Trophoblast cell (in vitro differentiated cells and primary cell): ENCODE measurements around the gene FTSJ3. TPM values are rescaled to one million over a fixed set of nuclear protein-coding genes. Genes with fewer than 3 reads are reported as not detected.
"Not testable (repeated sequence)": the region's sequence is repeated elsewhere in the genome, so short reads cannot be mapped to it uniquely, and the experiment has no call there.

Experiments
- DNase-seq, 2 donors: peaks; one replicate each; pipeline ENCODE4 v3.0.0-alpha.2; 2016
- H2AFZ ChIP-seq: 2 replicates; pipeline ENCODE4 v1.6.1; 2013; ENCODE audit warnings: low read length, moderate library complexity, mild to moderate bottlenecking; ENCODE audit not compliant: insufficient read depth, poor library complexity
- H2AK5ac ChIP-seq: 2 replicates; pipeline ENCODE4 v1.6.1; 2013; ENCODE audit warnings: mild to moderate bottlenecking, low read length
- H2BK120ac ChIP-seq: 2 replicates; pipeline ENCODE4 v1.6.1; 2013; ENCODE audit warnings: low read length, mild to moderate bottlenecking, moderate library complexity; ENCODE audit not compliant: insufficient read depth, poor library complexity
- H2BK12ac ChIP-seq: 2 replicates; pipeline ENCODE4 v1.6.1; 2013; ENCODE audit warnings: mild to moderate bottlenecking, low read length, moderate library complexity
- H2BK5ac ChIP-seq: 2 replicates; pipeline ENCODE4 v1.6.1; 2013; ENCODE audit warnings: low read length, low read depth, moderate library complexity, mild to moderate bottlenecking; ENCODE audit not compliant: poor library complexity
- H3K14ac ChIP-seq: 2 replicates; pipeline ENCODE4 v1.6.1; 2013; ENCODE audit warnings: mild to moderate bottlenecking, low read length
- H3K18ac ChIP-seq: 2 replicates; pipeline ENCODE4 v1.6.1; 2013; ENCODE audit warnings: mild to moderate bottlenecking, low read length
- H3K23ac ChIP-seq: 2 replicates; pipeline ENCODE4 v1.6.1; 2013; ENCODE audit warnings: low read length
- H3K27ac ChIP-seq: 2 replicates; pipeline ENCODE4 v1.5.1; 2013; ENCODE audit warnings: low read depth, mild to moderate bottlenecking, inconsistent platforms, low read length, moderate library complexity
- H3K27me3 ChIP-seq: 2 replicates; pipeline ENCODE4 v1.6.1; 2013; ENCODE audit warnings: inconsistent platforms, mild to moderate bottlenecking, low read length, moderate library complexity; ENCODE audit not compliant: insufficient read depth
- H3K36me3 ChIP-seq, 2 experiments: 1 replicate in 1 of 2; 2 replicates in 1 of 2; pipeline ENCODE4 v1.6.1; 2013; ENCODE audit warnings: low read length in 2 of 2, mild to moderate bottlenecking in 2 of 2, moderate library complexity in 1 of 2; ENCODE audit not compliant: insufficient read depth in 2 of 2, control insufficient read depth in 1 of 2
- H3K4ac ChIP-seq: 2 replicates; pipeline ENCODE4 v1.6.1; 2013; ENCODE audit warnings: low read depth, mild to moderate bottlenecking, low read length, moderate library complexity
- H3K4me1 ChIP-seq, 2 experiments: 1 replicate in 1 of 2; 2 replicates in 1 of 2; pipeline ENCODE4 v1.6.1; 2013; ENCODE audit warnings: low read length in 2 of 2, mild to moderate bottlenecking in 2 of 2, moderate library complexity in 1 of 2; ENCODE audit not compliant: insufficient read depth in 2 of 2, control insufficient read depth in 1 of 2
- H3K4me2 ChIP-seq: 2 replicates; pipeline ENCODE4 v1.6.1; 2013; ENCODE audit warnings: inconsistent platforms, mild to moderate bottlenecking, low read length, moderate library complexity
- H3K4me3 ChIP-seq: 2 replicates; pipeline ENCODE4 v1.5.1; 2013; ENCODE audit warnings: mild to moderate bottlenecking, low read depth, low read length, inconsistent platforms
- H3K79me1 ChIP-seq: one replicate; pipeline ENCODE4 v1.6.1; 2013; ENCODE audit warnings: low read length
- H3K79me2 ChIP-seq: 2 replicates; pipeline ENCODE4 v1.6.1; 2013; ENCODE audit warnings: low read length, mild to moderate bottlenecking; ENCODE audit not compliant: control insufficient read depth, insufficient read depth, poor library complexity
- H3K9ac ChIP-seq: 2 replicates; pipeline ENCODE4 v1.6.1; 2013; ENCODE audit warnings: mild to moderate bottlenecking, low read length
- H3K9me3 ChIP-seq: 2 replicates; pipeline ENCODE4 v1.6.1; 2013; ENCODE audit warnings: low read depth, mild to moderate bottlenecking, control low read depth, inconsistent platforms, low read length; ENCODE audit not compliant: insufficient read depth
- H4K12ac ChIP-seq: 2 replicates; pipeline ENCODE4 v1.6.1; 2013; ENCODE audit warnings: low read depth, mild to moderate bottlenecking, low read length, moderate library complexity
- H4K8ac ChIP-seq: 2 replicates; pipeline ENCODE4 v1.6.1; 2013; ENCODE audit warnings: low read depth, mild to moderate bottlenecking, low read length, moderate library complexity
- H4K91ac ChIP-seq: one replicate; pipeline ENCODE4 v1.6.1; 2013; ENCODE audit warnings: low read depth, mild to moderate bottlenecking, low read length, moderate library complexity
- WGBS: extraction: QIAGEN DNeasy Blood & Tissue Kit; methylation state at CpG from one replicate; pipeline ENCODE4 v1.1.7; 2013; ENCODE audit warnings: missing lambda C conversion rate; ENCODE audit not compliant: insufficient read length, insufficient coverage; ENCODE audit errors: extremely low coverage; 5-methylcytosine and 5-hydroxymethylcytosine counted together
- polyA plus RNA-seq: library from polyadenylated mRNA; stranded (reverse); fragments of 200-250 nt; gene quantifications from 2 replicates; pipeline ENCODE4 v1.2.3, GENCODE V29; 2013

FTSJ3 gene
- 31.9 and 33.0 TPM in 2 replicates for polyA plus RNA-seq

- no peaks in the 10 kb centered on the region for H3K27me3 ChIP-seq
- peak within 1 kb of the TSS; percentile 60 for H2BK120ac ChIP-seq
- peak within 1 kb of the TSS; percentile 88 for H3K27ac ChIP-seq
- H2AFZ ChIP-seq = peak within 1 kb of the TSS; percentile 76
- no CpG with 5 or more reads among the region's 58 CpGs for WGBS
- H2BK5ac ChIP-seq = peak within 1 kb of the TSS; percentile 82
- H3K14ac ChIP-seq = peak within 1 kb of the TSS; percentile 84
- H3K79me1 ChIP-seq = peaks cover 13% of the 10 kb centered on the region
- peak within 1 kb of the TSS; percentile 40 for H2AK5ac ChIP-seq
- peak within 1 kb of the TSS; percentile 71 for H3K4ac ChIP-seq
- peak within 1 kb of the TSS; percentile 74 for H4K91ac ChIP-seq
- peak; percentile 93 to 95 for DNase-seq
- H2BK12ac ChIP-seq = no peak within 1 kb of the TSS
- no peak within 1 kb of the TSS for H3K23ac ChIP-seq
- H3K4me1 ChIP-seq = peaks cover 0 to 11% of the 10 kb centered on the region in 2 experiments
- peaks cover 13% of the 10 kb centered on the region for H3K79me2 ChIP-seq
- no peaks in the 10 kb centered on the region for H3K9me3 ChIP-seq
- peak within 1 kb of the TSS; percentile 91 for H3K4me2 ChIP-seq
- peak within 1 kb of the TSS; percentile 92 for H3K4me3 ChIP-seq
- H3K18ac ChIP-seq = peak within 1 kb of the TSS; percentile 83
- H4K8ac ChIP-seq = peak within 1 kb of the TSS; percentile 89
- peak within 1 kb of the TSS; percentile 93 for H3K9ac ChIP-seq
- peak within 1 kb of the TSS; percentile 88 for H4K12ac ChIP-seq
- H3K36me3 ChIP-seq = peaks cover 49 to 66% of the 10 kb centered on the region in 2 experiments
Measured at GRCh38 chr17:63827002-63827800, at the start of gene FTSJ3, which contains the start of gene PSMC5. FTSJ3 (minus strand) TSS chr17:63827663; CDS start chr17:63826902, 761 bp downstream. PSMC5 (plus strand) TSS chr17:63827431; CDS start chr17:63827491, 60 bp downstream.

- not testable (repeated sequence) for H2BK12ac ChIP-seq, H3K36me3 ChIP-seq, H3K4me3 ChIP-seq, H3K27ac ChIP-seq, H3K4me2 ChIP-seq, DNase-seq, H2AFZ ChIP-seq, H3K18ac ChIP-seq, H3K4me1 ChIP-seq, H4K91ac ChIP-seq, H3K27me3 ChIP-seq, H3K79me1 ChIP-seq, H4K8ac ChIP-seq, H3K79me2 ChIP-seq, H2AK5ac ChIP-seq, H3K9ac ChIP-seq, H3K9me3 ChIP-seq, H2BK120ac ChIP-seq, H3K23ac ChIP-seq, H2BK5ac ChIP-seq, H3K4ac ChIP-seq, H3K14ac ChIP-seq, H4K12ac ChIP-seq
- WGBS = no CpG with 5 or more reads among the region's 6 CpGs
Measured at GRCh38 chr17:63874693-63875092, 47.2 kb upstream of the FTSJ3 start.

- not testable (repeated sequence) for H2AK5ac ChIP-seq, H4K91ac ChIP-seq, H2BK12ac ChIP-seq, H3K36me3 ChIP-seq, H3K4me3 ChIP-seq, H3K18ac ChIP-seq, H3K9ac ChIP-seq, H3K79me2 ChIP-seq, H3K4me1 ChIP-seq, H3K14ac ChIP-seq, H3K9me3 ChIP-seq, H3K27ac ChIP-seq, H4K8ac ChIP-seq, DNase-seq, H3K4ac ChIP-seq, H3K23ac ChIP-seq, H2BK5ac ChIP-seq, H3K27me3 ChIP-seq, H3K79me1 ChIP-seq, H4K12ac ChIP-seq, H2AFZ ChIP-seq, H2BK120ac ChIP-seq, H3K4me2 ChIP-seq
- no CpG with 5 or more reads among the region's 8 CpGs for WGBS
Measured at GRCh38 chr17:63874061-63874626, 46.7 kb upstream of the FTSJ3 start.

- not testable (repeated sequence) for H3K27me3 ChIP-seq, H3K9ac ChIP-seq, H3K14ac ChIP-seq, H4K12ac ChIP-seq, H4K91ac ChIP-seq, H2AK5ac ChIP-seq, H3K4ac ChIP-seq, H3K4me1 ChIP-seq, H4K8ac ChIP-seq, H3K9me3 ChIP-seq, H2BK5ac ChIP-seq, H3K79me1 ChIP-seq, H3K27ac ChIP-seq, H2BK120ac ChIP-seq, H3K18ac ChIP-seq, H2BK12ac ChIP-seq, H3K23ac ChIP-seq, H2AFZ ChIP-seq, H3K4me2 ChIP-seq, H3K36me3 ChIP-seq, DNase-seq, H3K79me2 ChIP-seq, H3K4me3 ChIP-seq
- no CpG with 5 or more reads among the region's 7 CpGs for WGBS
Measured at GRCh38 chr17:63873577-63873976, 46.1 kb upstream of the FTSJ3 start, which contains the start of gene CSH2. CSH2 (minus strand) TSS chr17:63873677; CDS start chr17:63873614, 63 bp downstream.
